Measurements from ENCODE around the gene LRP5.

GRCh38 chr11:68314203-68315170 is 2.1 kb downstream of the LRP5 start:
- TF ChIP-seq POLR2AphosphoS5 (IDR thresholded peaks at IDR 0.05; ENCODE audit: insufficient read depth in 1 of 2, low read depth in 1 of 2) (no peak), CTCF (IDR thresholded peaks at IDR 0.05) (no peak), POLR2A (IDR thresholded peaks at IDR 0.05) (no peak)

Measured in vagina (tissue), 2 donors.